DND-41 (cell line): ENCODE measurements around the gene SRSF3.

Experiments used
- ATAC-seq: fragments of 200-7000 bp; cut with Tn5 transposase; 3 replicates; pipeline ENCODE4 v1.9.1; 2021; ENCODE audit warnings: low read depth; ENCODE audit not compliant: insufficient read depth
- DNase-seq: peaks from one replicate; pipeline ENCODE4 v3.0.0-alpha.2; 2020
- H2AFZ ChIP-seq: 2 replicates; pipeline ENCODE4 v1.6.0; 2012; ENCODE audit warnings: low read depth, low read length
- H3K27ac ChIP-seq: 2 replicates; pipeline ENCODE4 v1.5.1; 2012; ENCODE audit warnings: low read length, inconsistent platforms
- H3K27me3 ChIP-seq: fragments of 200-600 bp; sonication (generic); 2 replicates; pipeline ENCODE4 v1.6.0; 2012; ENCODE audit warnings: low read length, mild to moderate bottlenecking, inconsistent platforms; ENCODE audit not compliant: insufficient read depth, poor library complexity
- H3K36me3 ChIP-seq: 2 replicates; pipeline ENCODE4 v1.5.1; 2012; ENCODE audit warnings: low read length, inconsistent platforms; ENCODE audit not compliant: insufficient read depth
- H3K4me1 ChIP-seq: 2 replicates; pipeline ENCODE4 v1.5.1; 2012; ENCODE audit warnings: mild to moderate bottlenecking, low read length; ENCODE audit not compliant: insufficient read depth
- H3K4me2 ChIP-seq: 2 replicates; pipeline ENCODE4 v1.6.0; 2012; ENCODE audit warnings: mild to moderate bottlenecking, moderate library complexity, low read length, inconsistent platforms; ENCODE audit not compliant: insufficient read depth
- H3K4me3 ChIP-seq, 2 experiments: fragments of 200-600 bp in 1 of 2; shearing (Covaris generic) in 1 of 2; 2 replicates each; pipeline ENCODE4 v1.5.1; 2012 to 2016; ENCODE audit warnings: inconsistent platforms in 2 of 2, low read length in 2 of 2, mild to moderate bottlenecking in 2 of 2, low read depth in 1 of 2, moderate library complexity in 1 of 2
- H3K79me2 ChIP-seq: 2 replicates; pipeline ENCODE4 v1.6.0; 2012; ENCODE audit warnings: low read length, inconsistent platforms; ENCODE audit not compliant: insufficient read depth
- H3K9ac ChIP-seq: 2 replicates; pipeline ENCODE4 v1.6.0; 2012; ENCODE audit warnings: low read depth, mild to moderate bottlenecking, inconsistent platforms, low read length, moderate library complexity
- H3K9me3 ChIP-seq: 2 replicates; pipeline ENCODE4 v1.5.1; 2012; ENCODE audit warnings: low read length, moderate library complexity, mild to moderate bottlenecking, inconsistent platforms; ENCODE audit not compliant: insufficient read depth, severe bottlenecking
- H4K20me1 ChIP-seq: 2 replicates; pipeline ENCODE4 v1.6.0; 2012; ENCODE audit warnings: low read length; ENCODE audit not compliant: insufficient read depth
- CTCF ChIP-seq: IDR thresholded peaks from 2 replicates; pipeline ENCODE4 v1.5.1; 2012; ENCODE audit warnings: borderline replicate concordance, low read length, moderate library complexity, mild to moderate bottlenecking; ENCODE audit not compliant: poor library complexity, severe bottlenecking; ENCODE audit errors: extremely low read depth
- EZH2 ChIP-seq: IDR thresholded peaks from 3 replicates; pipeline ENCODE4 v1.6.1; 2012; ENCODE audit warnings: borderline replicate concordance, low read depth, mild to moderate bottlenecking, moderate library complexity, low read length, inconsistent platforms; ENCODE audit not compliant: severe bottlenecking

SRSF3 gene

DNA sequence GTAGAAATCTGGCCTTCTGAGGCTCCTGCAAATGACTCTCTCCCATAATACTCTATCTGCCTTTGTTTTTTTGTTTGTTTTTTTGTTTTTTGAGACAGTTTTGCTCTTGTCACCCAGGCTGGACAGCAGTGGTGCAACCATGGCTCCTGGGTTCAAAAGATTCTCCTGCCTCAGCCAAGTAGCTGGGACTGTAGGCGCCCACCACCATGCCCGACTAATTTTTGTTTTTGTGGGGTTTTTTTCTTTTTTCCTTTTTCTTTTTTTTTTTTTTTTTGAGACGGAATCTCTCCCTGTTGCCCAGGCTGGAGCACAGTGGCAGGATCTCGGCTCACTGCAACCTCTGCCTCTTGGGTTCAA lies 30.3 kb upstream of the SRSF3 start:
- H3K27me3 ChIP-seq: no peaks in the 10 kb centered on the region
- no peak for DNase-seq
- H3K9ac ChIP-seq: no peak overlapping the region
- H3K79me2 ChIP-seq: no peaks in the 10 kb centered on the region
- TF ChIP-seq CTCF: no peak
- TF ChIP-seq EZH2: no peak
- no peak overlapping the region for H3K27ac ChIP-seq
- no peaks in the 10 kb centered on the region for H3K36me3 ChIP-seq
- H4K20me1 ChIP-seq: no peaks in the 10 kb centered on the region
- no peaks in the 10 kb centered on the region for H3K9me3 ChIP-seq
- H3K4me3 ChIP-seq: no peak overlapping the region
- H2AFZ ChIP-seq: no peak overlapping the region
- H3K4me1 ChIP-seq: no peaks in the 10 kb centered on the region
- no peak for ATAC-seq
- no peak overlapping the region for H3K4me2 ChIP-seq

DNA sequence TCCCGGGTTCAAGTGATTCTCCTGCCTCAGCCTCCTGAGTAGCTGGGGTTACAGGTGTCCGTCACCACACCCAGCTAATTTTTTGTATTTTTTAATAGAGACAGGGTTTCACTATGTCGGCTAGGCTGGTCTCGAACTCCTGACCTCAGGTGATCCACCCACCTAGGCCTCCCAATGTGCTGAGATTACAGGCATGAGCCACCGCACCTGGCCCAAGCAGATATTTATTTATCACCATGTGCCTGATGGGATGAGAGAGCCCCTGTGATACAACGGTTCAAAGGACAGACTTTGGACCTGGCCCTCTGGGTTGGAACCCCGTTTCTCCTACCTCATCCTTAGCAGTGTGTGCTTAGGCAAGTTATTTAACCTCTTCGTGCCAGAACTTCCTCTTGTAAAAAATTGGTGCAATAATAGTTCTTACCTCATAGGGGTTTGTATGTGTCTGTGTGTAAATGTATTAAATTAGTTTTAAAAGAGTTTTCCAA lies 27.7 kb upstream of the SRSF3 start:
- no peak overlapping the region for H3K27ac ChIP-seq
- H3K4me3 ChIP-seq: no peak overlapping the region
- no peak overlapping the region for H2AFZ ChIP-seq
- ATAC-seq (no peak), DNase-seq (no peak)
- no peaks in the 10 kb centered on the region for H3K36me3 ChIP-seq
- no peak overlapping the region for H3K4me2 ChIP-seq
- TF ChIP-seq EZH2: no peak
- no peak for TF ChIP-seq CTCF
- H3K9me3 ChIP-seq: peaks cover 2% of the 10 kb centered on the region
- no peaks in the 10 kb centered on the region for H3K27me3 ChIP-seq
- no peaks in the 10 kb centered on the region for H3K4me1 ChIP-seq
- H3K79me2 ChIP-seq: no peaks in the 10 kb centered on the region
- H4K20me1 ChIP-seq: no peaks in the 10 kb centered on the region
- no peak overlapping the region for H3K9ac ChIP-seq

DNA sequence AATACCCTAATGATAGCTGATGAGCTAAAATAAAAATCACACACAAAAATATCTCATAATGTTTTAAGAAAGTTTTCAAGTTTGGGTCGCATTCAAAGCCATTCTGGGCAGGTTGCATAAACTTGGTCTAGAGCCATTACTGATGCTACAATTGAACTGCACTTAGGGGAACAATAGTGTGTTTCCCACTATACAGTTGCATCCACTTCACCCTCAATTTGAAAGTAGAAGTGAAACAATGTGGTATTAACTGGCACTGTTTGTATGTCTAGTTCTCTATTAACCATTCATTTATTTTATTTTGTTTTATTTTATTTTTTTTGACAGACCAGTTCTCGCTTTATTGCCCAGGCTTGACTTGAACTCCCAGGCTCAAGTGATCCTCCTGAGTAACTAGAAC lies 23.9 kb upstream of the SRSF3 start:
- TF ChIP-seq EZH2: no peak
- Histone ChIP-seq H3K36me3 (no peaks in the 10 kb centered on the region), H3K27ac (no peak overlapping the region), H4K20me1 (no peaks in the 10 kb centered on the region), H3K4me2 (no peak overlapping the region), H3K9ac (no peak overlapping the region), H3K27me3 (no peaks in the 10 kb centered on the region), H3K79me2 (no peaks in the 10 kb centered on the region), H2AFZ (no peak overlapping the region), H3K4me3 (no peak overlapping the region), H3K4me1 (no peaks in the 10 kb centered on the region), H3K9me3 (peaks cover 2% of the 10 kb centered on the region)
- DNase-seq: no peak
- ATAC-seq: no peak

- no peaks in the 10 kb centered on the region for H4K20me1 ChIP-seq
- H3K4me2 ChIP-seq: no peak overlapping the region
Measured at GRCh38 chr6:36571122-36572043, 22.8 kb upstream of the SRSF3 start.

More at GRCh38 chr6:36571122-36572043, 22.8 kb upstream of the SRSF3 start:
- ATAC-seq: no peak
- Histone ChIP-seq H3K9ac (no peak overlapping the region), H3K9me3 (peaks cover 2% of the 10 kb centered on the region), H3K4me1 (no peaks in the 10 kb centered on the region), H3K36me3 (no peaks in the 10 kb centered on the region), H3K79me2 (no peaks in the 10 kb centered on the region), H3K27ac (no peak overlapping the region), H3K27me3 (no peaks in the 10 kb centered on the region), H3K4me3 (no peak overlapping the region), H2AFZ (no peak overlapping the region)
- no peak for DNase-seq
- no peak for TF ChIP-seq CTCF
- no peak for TF ChIP-seq EZH2
